NOMO-1 treated with dmso at 0.1 percent for 144 hours (cell line): Measurements from ENCODE around the gene ACKR3.

ENCODE experiments used
- DNase-seq: peaks from one replicate; lab custom pipeline; 2025; ENCODE audit not compliant: unreplicated experiment; lab: John Stamatoyannopoulos, UW

Gene ACKR3

GRCh38 chr2:236628256-236628901 lies 58.8 kb downstream of the ACKR3 start:
- no peak for DNase-seq

DNA sequence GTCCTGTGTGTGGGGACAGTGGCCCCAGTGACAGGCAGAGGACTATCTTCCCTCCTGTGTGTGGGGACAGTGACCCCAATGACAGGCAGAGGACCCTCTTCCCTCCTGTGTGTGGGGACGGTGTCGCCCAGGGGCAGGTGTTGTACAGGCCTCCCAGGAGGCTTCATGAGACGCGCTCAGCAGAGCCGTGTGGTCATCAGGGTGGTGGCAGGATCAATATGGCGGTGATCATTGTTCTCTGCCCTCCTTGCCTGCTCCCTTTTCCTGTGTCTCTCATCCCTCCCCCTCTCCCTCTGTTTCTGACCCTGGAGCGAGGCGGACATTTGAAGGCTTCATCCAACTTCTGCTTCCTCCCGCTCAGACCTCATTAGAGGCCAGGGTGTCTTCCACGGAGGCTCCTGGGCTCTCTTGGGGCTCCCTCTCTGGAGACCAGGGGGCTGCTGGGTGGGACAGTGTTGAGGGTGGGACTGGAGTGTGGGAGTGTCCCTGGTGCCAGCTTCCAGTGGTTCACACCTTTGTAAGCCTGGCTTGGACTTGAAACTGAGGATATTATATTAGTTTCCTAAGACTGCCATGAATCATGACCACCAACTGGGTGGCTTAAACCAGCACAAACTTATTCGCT lies 59.5 kb downstream of the ACKR3 start:
- no peak for DNase-seq

- no peak for DNase-seq
Observed at GRCh38 chr2:236629961-236630872, 60.6 kb downstream of the ACKR3 start.

- no peak for DNase-seq
Observed at GRCh38 chr2:236631281-236631855, 61.7 kb downstream of the ACKR3 start.

DNA sequence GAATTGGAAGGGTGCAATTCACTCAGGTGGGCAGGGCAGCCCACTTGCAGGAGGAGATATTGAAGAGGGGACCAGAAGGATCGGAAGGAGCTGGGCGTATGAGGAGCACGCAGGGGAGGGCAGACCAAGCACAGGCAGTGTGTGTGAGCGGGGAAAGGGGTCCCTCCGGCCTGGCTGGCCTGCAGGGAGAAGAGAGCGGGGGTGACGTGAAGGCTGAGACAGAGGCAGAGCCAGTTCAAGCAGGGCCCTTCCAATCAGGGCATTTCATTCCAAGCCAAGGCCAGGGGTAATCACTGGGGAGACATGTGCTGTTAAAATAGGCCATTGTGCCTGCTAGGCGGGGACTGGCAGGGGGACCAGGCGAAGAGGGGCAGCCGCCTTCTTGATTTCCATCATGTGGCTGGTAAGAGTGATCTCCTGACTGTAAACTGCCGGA lies 62.2 kb downstream of the ACKR3 start:
- DNase-seq, result no peak
